Panc1 (cell line): Measurements from ENCODE around the gene INSC. TPM values are rescaled to one million over a fixed set of nuclear protein-coding genes. Genes with fewer than 3 reads are reported as not detected.

Experiments
- ATAC-seq: fragments of 200-7000 bp; cut with Tn5 transposase; 2 replicates; pipeline ENCODE4 v1.9.1; 2020; ENCODE audit warnings: mild to moderate bottlenecking, moderate library complexity
- BruUV-seq: library from RNA; stranded (reverse); fragments of 400-500 nt; replicated peaks from 2 replicates; lab custom pipeline; 2021; lab: Mats Ljungman, UMichigan
- CTCF ChIA-PET: fragments of 300-600 bp; sonication (Branson Sonifier 250); formaldehyde crosslinking; loops from one replicate; lab custom pipeline; 2022; ENCODE audit warnings: antibody characterized with exemption; lab: Charles Lee
- POLR2A ChIA-PET: fragments of 300-600 bp; sonication (Branson Sonifier 250); formaldehyde crosslinking; loops from one replicate; lab custom pipeline; 2022; ENCODE audit warnings: antibody characterized with exemption; lab: Charles Lee
- DNase-seq: peaks from one replicate; pipeline ENCODE4 v3.0.0-alpha.2; 2010; ENCODE audit warnings: low read depth, low spot score
- H3K27ac ChIP-seq: 2 replicates; pipeline ENCODE4 v1.5.1; 2011; ENCODE audit warnings: mild to moderate bottlenecking, low read length, inconsistent platforms
- H3K27me3 ChIP-seq: fragments of 200-500 bp; sonication (Bioruptor generic); 2 replicates; pipeline ENCODE4 v1.6.0; 2014; ENCODE audit warnings: low read length, inconsistent platforms; ENCODE audit not compliant: control insufficient read depth, insufficient read depth
- H3K36me3 ChIP-seq: fragments of 200-500 bp; sonication (Bioruptor generic); 2 replicates; pipeline ENCODE4 v1.5.1; 2014; ENCODE audit warnings: inconsistent platforms, mild to moderate bottlenecking, low read length, moderate library complexity; ENCODE audit not compliant: control insufficient read depth, insufficient read depth
- H3K4me1 ChIP-seq: 2 replicates; pipeline ENCODE4 v1.5.1; 2011; ENCODE audit warnings: inconsistent platforms, mild to moderate bottlenecking, low read length, moderate library complexity; ENCODE audit not compliant: control insufficient read depth, insufficient read depth
- H3K4me3 ChIP-seq, 2 experiments: 2 replicates each; pipeline ENCODE4 v1.5.1; 2011 to 2012; ENCODE audit warnings: low read depth in 2 of 2, low read length in 2 of 2, mild to moderate bottlenecking in 2 of 2, inconsistent platforms in 1 of 2, moderate library complexity in 1 of 2
- H3K9me3 ChIP-seq: fragments of 200-500 bp; sonication (Bioruptor generic); 2 replicates; pipeline ENCODE4 v1.5.1; 2014; ENCODE audit warnings: low read depth, mild to moderate bottlenecking, inconsistent platforms, low read length, moderate library complexity; ENCODE audit not compliant: control insufficient read depth, insufficient read depth
- CTCF ChIP-seq: fragments of 450-650 bp; IDR thresholded peaks from 2 replicates; pipeline ENCODE4 v1.5.1; 2017; ENCODE audit warnings: mild to moderate bottlenecking
- POLR2AphosphoS5 ChIP-seq: IDR thresholded peaks from 2 replicates; pipeline ENCODE4 v1.6.1; 2012; ENCODE audit warnings: mild to moderate bottlenecking, low read depth, low read length, moderate library complexity
- SIN3A ChIP-seq: IDR thresholded peaks from 2 replicates; pipeline ENCODE4 v1.6.1; 2012; ENCODE audit warnings: low read depth, mild to moderate bottlenecking, low read length, moderate library complexity, borderline replicate concordance; ENCODE audit not compliant: insufficient read depth
- TCF7L2 ChIP-seq: IDR thresholded peaks from 2 replicates; pipeline ENCODE4 v1.6.1; 2011; ENCODE audit warnings: mild to moderate bottlenecking, low read depth, low read length, inconsistent platforms
- in situ Hi-C: cut with HindIII; loops from 2 replicates; pipeline ENCODE4 v1.10.0; 2016; ENCODE audit warnings: low sequenced_read_pairs, low pct_unique_long_range_greater_than_20kb
- intact Hi-C: fragments of 100-400 bp; cut with micrococcal nuclease; formaldehyde crosslinking; loops from one replicate; pipeline ENCODE4 v1.10.0; 2022; ENCODE audit not compliant: unreplicated experiment
- total RNA-seq: library from RNA; stranded (reverse); gene quantifications from one replicate; pipeline ENCODE4 v1.2.1, GENCODE V29; 2021; ENCODE audit not compliant: unreplicated experiment
- TF ChIP-seq, protein P1 (sequence below), 2 experiments: IDR thresholded peaks; 2 replicates each; pipeline ENCODE4 v1.6.1; 2011 to 2012; ENCODE audit warnings: low read depth in 2 of 2, control low read depth in 1 of 2, low read length in 1 of 2, mild to moderate bottlenecking in 1 of 2, moderate library complexity in 1 of 2; ENCODE audit not compliant: insufficient read depth in 1 of 2

INSC gene
- total RNA-seq, 1 experiment from 2014 or later: 0.08 TPM

DNA sequence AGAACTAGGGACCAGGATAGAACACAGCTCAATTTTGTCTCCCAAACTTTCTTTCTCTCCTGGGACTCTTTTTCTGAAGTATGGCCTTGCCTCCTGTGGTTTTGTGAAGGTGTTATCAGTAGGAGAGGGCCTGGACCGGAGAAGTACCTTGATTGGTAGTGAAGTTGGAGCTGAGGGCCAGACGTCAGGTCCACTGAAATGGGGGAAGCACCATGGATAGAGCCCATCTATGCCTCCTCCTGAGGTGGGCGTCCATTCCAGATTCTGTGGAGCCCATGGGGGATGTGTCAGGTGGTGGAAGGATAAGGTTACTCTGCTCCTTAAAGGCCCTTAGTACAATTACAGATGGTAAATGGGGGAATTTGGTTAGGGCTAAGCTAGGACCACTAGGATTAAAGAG is 109.7 kb downstream of the INSC start:
- BruUV-seq: no TSS peak
- no peaks in the 10 kb centered on the region for H3K9me3 ChIP-seq

GRCh38 chr11:15227011-15227410 is 112.3 kb downstream of the INSC start:
- TF ChIP-seq POLR2AphosphoS5 (no peak), SIN3A (no peak), TCF7L2 (no peak), CTCF (no peak)
- TF ChIP-seq, protein P1, sequence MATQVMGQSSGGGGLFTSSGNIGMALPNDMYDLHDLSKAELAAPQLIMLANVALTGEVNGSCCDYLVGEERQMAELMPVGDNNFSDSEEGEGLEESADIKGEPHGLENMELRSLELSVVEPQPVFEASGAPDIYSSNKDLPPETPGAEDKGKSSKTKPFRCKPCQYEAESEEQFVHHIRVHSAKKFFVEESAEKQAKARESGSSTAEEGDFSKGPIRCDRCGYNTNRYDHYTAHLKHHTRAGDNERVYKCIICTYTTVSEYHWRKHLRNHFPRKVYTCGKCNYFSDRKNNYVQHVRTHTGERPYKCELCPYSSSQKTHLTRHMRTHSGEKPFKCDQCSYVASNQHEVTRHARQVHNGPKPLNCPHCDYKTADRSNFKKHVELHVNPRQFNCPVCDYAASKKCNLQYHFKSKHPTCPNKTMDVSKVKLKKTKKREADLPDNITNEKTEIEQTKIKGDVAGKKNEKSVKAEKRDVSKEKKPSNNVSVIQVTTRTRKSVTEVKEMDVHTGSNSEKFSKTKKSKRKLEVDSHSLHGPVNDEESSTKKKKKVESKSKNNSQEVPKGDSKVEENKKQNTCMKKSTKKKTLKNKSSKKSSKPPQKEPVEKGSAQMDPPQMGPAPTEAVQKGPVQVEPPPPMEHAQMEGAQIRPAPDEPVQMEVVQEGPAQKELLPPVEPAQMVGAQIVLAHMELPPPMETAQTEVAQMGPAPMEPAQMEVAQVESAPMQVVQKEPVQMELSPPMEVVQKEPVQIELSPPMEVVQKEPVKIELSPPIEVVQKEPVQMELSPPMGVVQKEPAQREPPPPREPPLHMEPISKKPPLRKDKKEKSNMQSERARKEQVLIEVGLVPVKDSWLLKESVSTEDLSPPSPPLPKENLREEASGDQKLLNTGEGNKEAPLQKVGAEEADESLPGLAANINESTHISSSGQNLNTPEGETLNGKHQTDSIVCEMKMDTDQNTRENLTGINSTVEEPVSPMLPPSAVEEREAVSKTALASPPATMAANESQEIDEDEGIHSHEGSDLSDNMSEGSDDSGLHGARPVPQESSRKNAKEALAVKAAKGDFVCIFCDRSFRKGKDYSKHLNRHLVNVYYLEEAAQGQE (IDR thresholded peaks at IDR 0.05; ENCODE audit: insufficient read depth in 1 of 2, low read depth in 2 of 2, low read length in 1 of 2): no peak
- in situ Hi-C loops (no loop called here), intact Hi-C loops (no loop called here)
- no peaks in the 10 kb centered on the region for H3K27me3 ChIP-seq
- H3K36me3 ChIP-seq: no peaks in the 10 kb centered on the region
- no TSS peak for BruUV-seq
- ATAC-seq: no peak
- no peaks in the 10 kb centered on the region for H3K9me3 ChIP-seq
- no peaks in the 10 kb centered on the region for H3K4me1 ChIP-seq
- ChIA-PET CTCF (no interaction called here), POLR2A (no interaction called here)
- no peak for DNase-seq
- H3K4me3 ChIP-seq: no peak overlapping the region
- no peak overlapping the region for H3K27ac ChIP-seq

More for the DNA sequence above, 109.7 kb downstream of the INSC start:
- ChIA-PET CTCF (no interaction called here), POLR2A (no interaction called here)
- no peak for DNase-seq
- H3K27me3 ChIP-seq: no peaks in the 10 kb centered on the region
- intact Hi-C loops (no loop called here), in situ Hi-C loops (no loop called here)
- H3K36me3 ChIP-seq: no peaks in the 10 kb centered on the region
- TF ChIP-seq, protein P1 (IDR thresholded peaks at IDR 0.05; ENCODE audit: insufficient read depth in 1 of 2, low read depth in 2 of 2, low read length in 1 of 2): no peak
- TF ChIP-seq POLR2AphosphoS5 (no peak), TCF7L2 (no peak), SIN3A (no peak), CTCF (no peak)
- H3K4me3 ChIP-seq: no peak overlapping the region
- ATAC-seq: no peak
- no peak overlapping the region for H3K27ac ChIP-seq
- no peaks in the 10 kb centered on the region for H3K4me1 ChIP-seq
